ENCODE results near the gene NAT8L.

Gene NAT8L

DNA sequence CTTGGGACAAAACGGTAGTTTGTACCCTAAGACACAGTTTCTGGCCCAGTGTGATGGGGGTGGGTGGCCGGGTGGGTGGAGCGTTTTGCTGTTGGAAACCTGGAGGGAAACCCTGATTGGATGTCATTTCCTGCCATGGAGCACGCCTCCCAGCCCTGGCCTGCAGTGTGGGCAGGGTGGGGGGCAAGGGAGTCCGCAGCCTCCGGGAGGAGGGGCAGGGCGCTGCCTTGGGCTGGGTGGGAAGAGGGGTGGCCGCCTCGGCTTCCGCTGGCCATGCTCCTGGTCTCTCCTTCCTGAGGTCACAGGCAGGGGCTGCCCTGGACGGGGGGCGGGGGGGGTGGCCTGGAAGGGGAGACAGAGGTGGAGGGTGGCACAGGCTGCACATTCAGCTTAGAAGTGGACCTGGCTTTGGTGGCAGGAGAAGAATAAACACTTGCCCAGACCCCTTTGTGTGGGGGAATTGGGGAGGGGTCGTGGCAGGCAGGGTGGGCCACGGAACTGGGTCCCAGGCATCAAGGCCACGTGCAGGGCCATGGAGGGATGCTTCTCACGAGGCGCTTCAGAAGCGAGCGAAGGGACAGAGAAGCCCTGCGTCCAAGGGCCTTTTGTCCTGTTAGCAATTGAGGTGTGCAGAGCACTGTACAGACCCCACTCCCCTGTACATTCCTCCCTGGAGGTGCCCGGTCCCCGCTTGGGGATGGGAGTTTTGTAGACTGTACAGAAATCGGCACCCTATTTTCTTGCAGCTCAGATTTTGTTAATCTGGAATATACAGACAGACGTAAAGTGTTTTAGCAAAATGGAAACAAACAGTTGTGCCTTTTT, 6.2 kb downstream of the NAT8L start:
- DNase-seq: no peak

DNA sequence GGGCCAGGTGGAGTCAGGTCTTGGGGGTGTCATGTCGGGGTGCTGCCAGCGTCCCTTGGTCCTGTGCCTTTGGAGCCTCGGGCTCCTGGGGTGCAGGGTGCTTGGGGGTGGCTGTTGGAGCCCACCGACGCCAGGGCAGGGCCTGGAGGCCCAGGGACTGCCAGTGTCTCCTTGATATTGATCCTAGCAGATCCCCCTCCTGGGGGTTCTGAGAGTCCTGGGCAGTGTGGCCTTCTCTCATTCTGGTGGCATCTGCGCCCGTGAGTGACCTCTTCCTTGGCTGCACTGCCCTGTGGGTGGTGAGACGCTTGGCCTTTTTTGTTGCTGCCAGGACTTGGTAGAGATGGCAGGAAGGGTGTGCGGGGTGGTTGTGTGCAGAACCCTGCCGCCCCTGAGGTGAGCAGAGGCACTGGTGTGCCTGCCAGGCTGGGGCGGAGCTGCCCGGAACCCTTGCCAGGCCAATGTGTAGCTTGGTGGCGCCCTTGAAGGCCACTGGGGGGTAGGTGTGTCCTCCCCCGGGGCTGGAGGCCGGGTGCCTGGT, 7.0 kb downstream of the NAT8L start:
- no peak for DNase-seq

DNA sequence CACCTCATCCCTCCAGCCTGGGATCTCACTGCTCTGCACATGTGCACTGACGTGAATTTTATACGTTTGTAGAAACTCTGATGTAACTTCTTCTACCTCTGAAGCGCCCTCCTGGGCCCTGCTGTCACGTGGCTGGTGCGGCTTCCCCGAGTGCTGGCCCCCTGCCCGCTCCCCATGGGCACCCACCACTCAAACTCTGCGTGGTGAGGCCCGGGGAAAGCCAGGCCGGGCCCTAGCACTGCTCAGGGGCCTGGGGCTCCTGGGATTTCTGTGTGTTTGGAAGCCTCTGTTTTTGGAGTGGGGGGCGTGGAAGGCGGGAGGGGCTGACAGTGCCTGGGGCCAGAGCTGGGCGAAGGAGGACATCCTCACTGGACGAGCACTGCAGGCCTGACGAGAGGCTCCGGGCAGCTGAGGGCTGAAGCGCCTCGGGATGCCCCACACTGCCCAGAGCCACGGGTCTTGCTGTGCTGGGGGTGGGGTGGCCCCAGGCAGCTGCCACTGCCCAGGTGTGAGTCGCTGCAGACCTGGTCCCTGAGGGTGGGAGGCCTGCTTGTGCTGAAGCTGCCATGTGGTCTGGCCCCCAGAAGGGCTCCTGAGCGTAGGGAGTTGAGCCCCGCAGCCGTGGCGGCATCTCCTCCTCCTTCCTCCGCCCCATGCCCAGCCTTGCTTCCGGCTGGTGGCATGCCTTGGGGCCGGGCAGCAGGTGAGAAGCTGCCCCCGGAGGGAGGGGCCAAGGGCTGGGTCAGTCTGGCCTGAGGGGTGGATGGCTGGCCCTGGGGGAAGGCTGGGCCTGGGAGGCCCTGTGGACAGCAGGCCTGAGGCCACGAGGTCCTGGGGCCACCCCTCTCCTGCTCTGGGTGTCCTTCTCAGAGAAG, 7.7 kb downstream of the NAT8L start:
- DNase-seq: no peak

DNA sequence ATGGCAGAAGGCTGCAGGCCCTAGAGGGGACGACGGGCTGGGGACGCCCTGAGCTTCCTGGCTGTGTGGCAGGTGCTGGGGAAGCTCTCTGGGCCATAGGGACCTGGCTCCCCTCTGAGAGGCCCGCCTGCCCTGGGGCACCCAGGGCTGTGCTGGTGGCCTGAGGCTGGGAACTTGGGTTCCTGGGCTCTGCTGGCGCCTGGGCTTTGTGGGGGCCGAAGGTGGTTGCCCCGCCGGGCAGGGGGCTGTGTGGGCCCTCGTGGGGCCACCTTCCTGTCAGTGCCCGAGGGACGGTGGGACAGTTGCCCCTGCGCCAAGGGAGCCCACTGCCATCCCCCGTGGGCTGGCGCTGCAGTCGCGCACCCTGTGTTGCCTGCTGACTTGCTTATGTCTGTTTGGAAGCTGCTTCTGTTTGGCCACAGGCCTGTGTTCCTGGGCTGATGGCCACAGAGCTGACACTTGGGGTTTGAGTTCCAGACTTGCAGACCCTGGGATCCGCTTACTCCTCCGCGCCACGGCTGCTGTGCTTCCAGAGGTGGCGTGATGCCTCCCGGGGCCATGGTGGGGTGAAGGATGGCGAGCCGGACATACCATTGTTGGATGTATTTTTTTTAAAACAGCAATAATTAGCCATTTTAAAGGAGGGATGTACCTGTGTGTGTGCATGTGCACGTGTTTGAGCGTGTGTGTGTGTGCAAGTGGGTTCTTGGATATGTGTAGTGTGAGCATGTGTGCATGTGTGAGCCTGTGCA, 8.5 kb downstream of the NAT8L start:
- no peak for DNase-seq

DNA sequence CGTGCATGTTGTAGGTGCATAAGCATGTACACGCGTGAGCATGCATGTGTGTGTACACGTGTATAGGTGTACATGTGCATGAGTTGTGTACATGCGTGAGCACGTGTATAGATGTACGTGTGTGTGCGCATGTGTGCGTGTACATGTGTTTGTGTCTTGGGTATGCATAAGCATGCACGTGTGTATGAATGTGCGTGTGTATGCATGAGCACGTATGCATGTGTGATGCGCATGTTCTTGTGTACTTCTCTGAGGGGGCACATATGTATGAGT, 9.0 kb downstream of the NAT8L start:
- no peak for DNase-seq

DNA sequence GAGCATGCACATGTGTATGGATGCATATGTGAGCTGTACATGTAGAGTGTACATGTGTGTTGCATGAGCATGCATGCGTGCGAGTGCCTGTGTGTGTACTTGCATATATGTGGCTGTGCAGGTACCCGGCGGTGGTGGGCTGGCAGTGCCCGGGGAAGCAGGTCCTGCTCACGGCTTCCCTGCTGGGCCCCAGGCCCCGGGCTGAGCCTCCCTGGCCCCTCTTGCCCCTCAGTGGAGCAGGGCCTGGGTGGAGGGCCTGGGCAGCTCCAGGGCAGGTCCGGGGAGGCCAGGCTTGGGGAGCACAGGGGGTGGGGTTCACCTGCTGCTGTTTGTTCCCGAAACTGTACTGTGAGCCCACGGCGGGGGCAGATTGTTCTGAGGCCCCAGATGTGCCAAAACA, 9.4 kb downstream of the NAT8L start:
- DNase-seq: no peak

DNA sequence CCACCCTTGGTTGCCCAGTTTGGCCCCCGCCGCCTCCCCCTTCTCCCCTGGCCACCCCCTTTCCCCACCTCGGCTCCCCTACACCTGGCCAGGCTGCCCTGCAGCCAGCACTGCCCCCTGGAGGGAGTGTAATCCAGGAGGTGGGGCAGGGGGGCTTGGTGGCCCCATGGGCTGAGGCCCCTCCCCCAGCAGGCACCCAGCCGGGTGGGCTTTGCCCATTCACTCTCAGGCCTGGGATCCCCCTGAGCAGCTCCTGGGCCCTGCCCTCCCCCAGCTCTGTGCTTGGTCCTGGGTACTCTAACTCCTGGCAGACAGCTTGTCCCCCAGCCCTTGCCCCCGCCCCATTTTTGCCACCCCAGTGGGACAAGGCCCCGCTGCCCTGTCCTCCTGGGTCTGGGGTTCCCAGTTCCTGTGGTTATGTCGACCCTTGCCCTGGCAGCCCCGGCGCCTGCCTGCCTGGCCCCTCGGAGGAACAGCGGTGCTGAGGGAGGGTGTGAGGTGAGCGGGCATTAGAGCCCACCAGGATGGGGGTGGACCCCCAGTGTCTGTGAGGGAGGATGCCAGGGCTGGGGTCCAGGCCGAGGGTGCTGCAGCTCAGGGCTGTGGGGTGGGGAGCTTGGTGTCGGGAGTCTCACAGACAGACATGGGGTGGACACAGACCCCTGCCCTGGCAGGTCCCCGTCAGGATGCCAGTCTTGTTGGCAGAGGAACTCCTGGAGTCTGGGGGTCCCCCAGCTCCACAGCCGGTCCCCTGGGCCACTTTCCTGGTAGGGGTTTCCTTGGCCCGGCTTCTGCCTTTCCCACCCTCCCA, 10.2 kb downstream of the NAT8L start:
- DNase-seq: no peak

DNA sequence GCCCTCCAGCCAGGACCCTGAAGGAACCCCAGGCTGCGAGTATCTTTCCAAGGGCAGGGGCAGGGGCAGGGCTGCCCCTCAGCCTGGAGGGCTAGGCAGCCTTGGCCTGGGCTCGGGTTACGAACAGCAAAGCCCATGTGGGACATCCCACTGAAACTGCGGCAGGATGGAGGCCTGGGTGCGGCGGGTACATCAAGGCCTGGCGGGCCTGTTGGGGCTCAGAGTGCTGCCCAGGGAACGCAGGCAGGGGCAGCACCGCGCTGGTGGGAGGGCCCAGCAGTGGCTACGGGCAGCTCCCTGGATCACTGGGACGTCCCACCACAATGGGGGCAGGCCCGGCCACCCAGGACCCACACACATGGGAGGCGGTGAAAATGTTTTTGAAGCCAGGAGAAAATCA, 10.9 kb downstream of the NAT8L start:
- no peak for DNase-seq

DNA sequence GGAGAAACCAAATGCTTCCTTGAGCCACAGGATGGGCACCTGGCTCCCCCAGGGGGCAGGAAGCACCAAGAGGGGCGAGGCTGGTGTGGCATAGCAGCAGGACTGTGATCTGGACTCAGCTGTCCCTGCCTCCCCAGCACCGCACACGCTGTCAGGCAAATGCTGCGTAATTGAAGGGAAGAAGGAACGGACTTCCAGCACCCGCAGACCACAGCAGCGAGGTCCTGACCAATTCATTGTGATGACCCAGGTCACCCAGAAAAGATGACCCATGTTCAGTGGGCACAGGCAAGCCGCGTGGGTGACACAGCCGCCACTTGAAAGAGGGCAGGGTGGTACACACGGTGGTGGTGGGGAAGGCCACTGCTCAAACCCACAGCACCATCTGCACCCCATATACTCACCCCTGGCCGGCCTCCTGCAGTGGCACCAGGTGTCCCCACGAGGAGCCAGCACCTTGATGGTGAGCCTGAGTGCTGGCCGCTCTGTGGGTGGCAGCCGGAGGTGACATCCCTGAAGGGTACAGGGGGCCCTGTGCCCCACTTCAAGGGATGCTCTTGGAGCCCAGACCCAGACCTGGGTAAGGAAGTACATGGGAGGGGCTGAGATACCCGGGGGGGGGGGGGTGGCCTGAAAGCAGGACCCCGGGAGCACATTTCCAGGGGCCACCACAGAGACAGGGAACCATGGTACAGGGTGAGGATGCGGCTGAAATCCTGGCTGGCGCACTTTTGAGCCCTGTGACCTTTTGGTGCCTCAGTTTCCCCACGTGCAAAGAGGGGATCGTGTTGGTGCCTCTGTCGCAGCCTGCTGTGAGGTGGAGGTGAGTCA, 11.5 kb downstream of the NAT8L start:
- no peak for DNase-seq

DNA sequence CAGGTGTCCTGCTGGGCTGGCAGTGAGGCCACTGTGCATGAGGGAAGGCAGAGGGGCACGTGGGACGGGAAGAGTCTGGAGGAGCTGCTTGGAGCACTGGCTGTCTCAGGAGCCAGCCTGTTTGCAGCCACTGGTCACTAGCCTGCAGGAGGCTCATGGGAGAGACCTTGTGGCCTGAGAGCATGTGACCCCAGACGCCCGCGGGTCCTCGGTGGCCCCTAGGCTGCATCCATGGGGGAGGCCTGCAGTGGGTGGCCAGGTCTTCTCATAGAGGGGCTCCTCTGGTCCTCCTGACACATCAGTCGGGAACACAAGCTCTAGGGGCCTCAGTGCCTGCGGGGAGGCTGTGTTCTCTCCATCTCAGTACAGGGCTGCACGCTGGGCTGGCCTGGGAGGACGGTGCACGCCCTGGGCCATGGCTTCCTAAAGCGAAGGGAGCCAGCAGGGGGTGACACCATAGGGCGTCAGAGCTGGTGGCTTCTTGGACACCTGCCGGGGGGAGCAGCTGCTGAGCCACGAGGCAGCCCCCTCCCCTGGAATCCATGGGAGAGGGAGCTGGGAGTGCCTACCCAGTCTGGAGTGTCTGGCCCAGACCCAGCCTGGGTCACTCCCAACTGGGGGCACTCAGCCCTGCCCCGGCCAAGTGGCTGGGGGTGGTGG, 12.3 kb downstream of the NAT8L start:
- no peak for DNase-seq

DNA sequence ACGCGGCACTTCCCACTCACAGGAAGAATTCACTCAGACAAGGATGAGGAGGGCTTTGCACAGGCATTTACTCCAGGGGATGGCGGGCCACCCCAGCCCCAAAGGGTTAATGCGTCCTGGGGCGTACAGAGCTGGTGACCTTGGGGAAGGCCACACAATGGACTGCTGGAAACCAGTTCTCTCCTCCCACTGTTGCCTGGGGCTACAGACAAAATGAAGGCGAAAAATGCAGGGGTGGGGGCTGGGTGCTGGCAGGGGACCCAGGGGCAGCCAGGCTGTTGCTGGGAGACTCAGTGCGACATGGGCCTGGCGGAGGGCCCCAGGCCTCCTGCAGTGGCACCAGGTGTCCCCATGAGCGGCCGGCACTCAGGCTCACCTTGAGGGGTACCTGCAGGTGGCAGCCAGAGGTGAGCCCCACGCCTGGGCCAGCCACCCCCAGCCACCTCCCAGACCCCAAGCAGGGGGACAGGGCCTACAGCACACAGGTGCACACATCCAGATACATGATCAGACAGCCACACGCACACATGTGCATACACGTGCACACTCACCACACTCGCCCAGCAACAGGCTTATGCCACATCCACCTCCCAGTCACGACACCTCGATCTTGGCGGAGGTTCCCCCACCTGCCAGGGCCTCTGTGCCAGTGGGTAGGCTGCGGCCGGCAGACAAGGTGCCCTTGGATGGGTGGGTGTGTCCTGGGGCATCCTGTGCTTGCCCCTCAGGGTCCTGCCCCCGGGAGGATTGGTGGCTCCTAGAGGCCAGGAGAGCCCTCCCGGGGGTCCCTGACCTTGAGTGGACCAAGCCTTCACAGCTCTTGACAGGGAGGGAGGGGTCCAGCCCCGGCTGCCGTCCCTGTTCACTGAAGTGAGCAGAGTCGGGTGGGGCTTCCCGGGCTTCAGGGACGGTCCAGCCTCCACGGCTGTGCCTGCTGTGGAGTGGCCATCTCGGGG, 13.1 kb downstream of the NAT8L start:
- DNase-seq: no peak

DNA sequence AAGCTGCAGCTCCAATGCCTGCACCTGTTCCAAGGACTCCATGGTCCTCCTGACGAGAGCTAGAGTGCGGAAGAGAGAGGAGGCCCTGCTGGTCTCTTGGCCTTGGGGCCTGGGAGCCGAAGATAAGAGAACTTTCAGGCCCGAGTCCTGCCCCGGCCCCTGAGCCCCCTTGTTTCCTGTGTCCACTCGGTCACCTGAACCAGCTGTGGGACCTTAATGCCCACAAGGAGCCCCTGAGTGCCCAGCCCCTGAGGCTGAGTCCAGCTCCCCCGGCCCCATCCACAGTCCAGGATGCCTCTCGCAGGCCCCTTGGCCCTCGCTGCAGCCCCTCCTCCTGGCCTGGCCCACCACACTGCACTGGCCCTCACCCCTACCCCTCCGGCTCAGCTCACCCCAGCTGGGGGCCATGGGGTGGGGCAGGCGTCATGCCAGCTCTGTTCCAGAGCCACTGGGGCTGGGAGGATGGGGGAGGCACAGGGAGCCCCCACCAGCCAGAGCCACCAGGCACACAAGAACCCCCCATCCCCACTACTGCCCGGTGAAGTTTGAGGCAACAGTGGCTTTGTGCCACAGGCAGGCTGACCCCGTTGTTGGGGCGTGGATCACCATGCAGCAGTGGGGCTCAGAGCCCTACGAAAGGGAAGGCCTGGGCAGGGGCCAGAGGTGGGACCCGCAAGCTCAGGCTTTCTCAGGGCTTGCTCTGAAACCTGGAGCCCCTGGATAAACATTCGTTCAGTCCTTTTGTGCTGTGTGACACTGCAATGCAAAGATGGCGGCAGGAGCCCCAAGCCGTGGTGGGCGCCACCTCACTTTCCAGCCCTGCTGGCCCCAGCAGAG, 14.1 kb downstream of the NAT8L start:
- DNase-seq: no peak

DNA sequence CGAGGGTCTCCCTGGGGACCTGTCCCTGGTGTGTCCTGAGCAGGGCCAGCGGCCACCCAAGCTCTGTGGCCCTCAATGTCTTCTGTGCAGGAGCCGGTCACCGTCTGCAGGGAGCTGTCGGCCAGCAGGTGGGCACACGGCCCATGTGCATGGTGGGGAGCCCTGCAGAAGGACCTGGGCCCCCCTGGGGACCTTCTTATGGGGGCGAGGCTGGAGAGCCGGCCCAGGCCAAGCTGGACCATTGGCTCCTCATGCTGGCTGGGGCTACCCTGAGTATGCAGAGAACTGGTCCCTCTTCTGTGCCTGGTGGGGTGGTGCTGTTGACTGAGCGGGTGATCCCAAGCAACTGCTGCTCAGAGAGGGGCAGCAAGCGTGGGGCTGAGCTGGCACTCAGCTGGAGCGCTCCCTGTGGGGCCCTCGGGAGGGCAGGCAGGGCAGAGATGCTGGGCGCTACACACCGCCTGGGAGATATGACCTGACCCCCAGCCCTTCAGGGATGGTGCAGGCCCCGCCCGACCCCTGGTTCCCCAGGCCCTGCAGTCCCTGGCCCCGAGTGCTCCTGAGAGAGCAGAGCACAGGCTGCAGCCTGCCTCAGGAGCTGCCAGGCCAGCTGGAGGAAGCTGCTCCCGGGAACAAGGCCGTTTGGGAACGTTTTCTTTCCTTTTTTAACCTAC, 14.8 kb downstream of the NAT8L start:
- DNase-seq: no peak

DNA sequence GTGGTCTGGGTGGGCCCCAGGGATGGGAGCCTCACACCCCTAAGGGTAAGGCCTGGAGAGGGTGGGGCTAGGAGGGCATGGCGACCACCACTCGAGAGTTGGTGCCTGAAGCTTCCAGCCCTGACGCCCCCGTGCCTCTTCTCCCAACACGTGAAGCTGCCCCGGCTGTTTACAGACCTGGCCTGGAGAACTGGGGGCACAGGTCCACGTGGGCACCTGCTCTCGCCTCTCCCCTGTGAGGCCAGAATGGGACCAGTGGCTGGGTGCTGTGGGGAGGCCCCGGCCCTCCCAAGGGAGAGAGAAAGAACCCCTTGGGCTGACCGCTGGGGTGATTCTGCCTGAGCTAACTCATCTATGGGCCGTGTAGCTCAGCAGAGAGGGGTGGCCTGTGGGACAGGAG, 15.5 kb downstream of the NAT8L start:
- DNase-seq: no peak

DNA sequence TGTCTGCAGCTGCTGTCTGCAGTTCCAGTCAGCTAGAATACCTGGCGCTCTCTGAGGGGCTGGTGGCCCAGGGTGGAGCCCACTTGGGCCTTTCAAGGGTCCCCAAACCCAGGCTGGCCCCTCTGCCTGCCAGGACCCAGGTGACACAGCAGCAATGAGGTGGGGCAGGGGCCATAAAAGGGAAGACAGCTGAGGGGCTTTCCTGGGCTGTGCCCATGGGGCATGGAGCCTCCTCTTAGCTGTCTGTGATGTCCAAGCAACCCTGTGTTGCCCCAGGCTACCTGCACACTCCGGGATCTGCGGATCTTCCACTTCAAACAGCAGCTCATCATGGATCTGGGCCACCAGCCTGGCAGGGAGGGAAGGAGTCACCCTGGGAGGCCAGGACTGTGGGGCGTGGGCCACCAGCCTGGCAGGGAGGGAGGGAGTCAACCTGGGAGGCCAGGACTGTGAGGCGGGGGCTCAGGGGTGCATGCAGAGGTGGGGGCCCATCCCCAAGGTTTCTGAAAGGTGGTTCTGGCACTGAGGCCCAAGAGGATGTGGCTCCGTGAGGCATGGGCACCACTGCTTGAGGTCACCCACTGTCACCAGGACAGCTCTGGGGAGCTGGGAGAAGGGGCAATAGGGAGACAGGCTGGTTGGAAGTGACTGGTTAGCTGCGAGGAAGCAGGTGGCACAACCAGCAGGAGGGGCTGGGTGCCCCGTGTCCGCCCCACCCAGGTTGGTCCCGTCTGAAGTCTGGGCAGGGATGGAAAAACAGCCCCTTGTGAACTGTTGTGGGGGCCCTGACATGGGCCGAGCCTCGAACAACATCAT, 16.3 kb downstream of the NAT8L start:
- no peak for DNase-seq

DNA sequence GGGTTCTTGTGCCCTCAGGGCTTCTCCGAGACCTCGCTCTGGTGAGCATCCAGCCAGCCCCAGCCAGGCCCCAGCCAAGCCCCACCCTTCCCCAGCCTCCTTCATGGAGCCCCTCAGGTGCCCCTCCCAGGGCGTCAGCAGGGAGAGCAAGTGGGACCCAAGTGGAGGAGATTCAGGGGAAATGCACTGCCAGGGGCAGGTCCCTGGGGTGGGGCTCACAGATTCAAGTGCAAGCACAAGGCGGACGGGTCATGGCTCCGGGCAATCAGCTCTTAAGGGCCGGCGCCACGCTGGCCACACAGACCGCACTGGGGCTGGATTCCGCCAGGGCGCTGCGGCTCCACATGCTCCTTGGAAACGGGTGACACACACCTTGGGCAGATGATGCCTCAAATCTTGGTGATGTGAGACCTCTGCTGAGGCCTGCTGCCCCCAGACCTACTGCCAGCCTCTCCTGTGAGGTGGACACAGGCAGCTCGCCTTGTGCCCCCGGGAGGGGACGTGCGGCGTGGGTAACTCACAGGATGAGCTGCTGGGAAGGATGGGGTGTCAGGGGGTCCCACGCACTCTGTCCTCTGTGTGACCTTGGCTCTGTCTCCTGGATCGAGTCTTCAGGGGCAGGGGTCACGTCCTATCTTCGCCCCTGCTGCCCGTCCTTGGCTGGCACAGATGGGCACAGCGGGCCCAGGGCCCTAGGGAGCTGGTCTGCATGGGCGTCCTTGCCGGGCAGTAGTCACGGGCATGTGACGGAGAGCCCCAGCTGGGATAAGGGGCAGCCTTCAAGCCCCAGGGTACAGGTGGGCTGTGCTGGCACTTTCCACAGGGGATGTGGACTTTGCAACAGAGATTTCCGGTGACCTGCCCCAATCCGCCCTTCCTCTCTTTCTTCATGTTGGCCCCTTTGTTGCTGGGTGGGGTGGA, 17.1 kb downstream of the NAT8L start:
- no peak for DNase-seq
